ENCODE measurements around the gene ALKBH5.

ALKBH5 gene

GRCh38 chr17:18183334-18184142, at the start of gene ALKBH5:
Gene ALKBH5, plus strand, starts transcription at chr17:18183828. Its CDS starts 416 bp downstream, at chr17:18184244.
- Histone ChIP-seq H3K36me3 (ENCODE audit: control insufficient read depth in 2 of 2, insufficient read depth in 1 of 2, low read length in 2 of 2) (peaks cover 11 to 38% of the 10 kb centered on the region in 2 experiments; a peak in 2 of 3 replicates), H3K27ac (ENCODE audit: extremely low read depth, low read depth, low read length) (peak within 1 kb of the TSS; percentile 94), H3K4me3 (ENCODE audit: low read depth, low read length) (peak within 1 kb of the TSS; percentile 59), H3K4me1 (ENCODE audit: control insufficient read depth, insufficient read depth, low read length) (peaks cover 31% of the 10 kb centered on the region), H3K9me3 (ENCODE audit: control insufficient read depth, insufficient read depth, low read depth, low read length) (no peaks in the 10 kb centered on the region)
- ChIA-PET CTCF (interaction anchor here (0.7 to 3.4 kb wide), 7 partner anchors 12 to 70 kb away, joined by 3 to 20 read pairs (median 3); no protein-coding TSS in a partner anchor), POLR2A (interaction anchor here (0.6 to 3.3 kb wide), 21 partner anchors 9 to 211 kb away, joined by 3 to 24 read pairs (median 5); partner anchors contain the start of genes DRC3 and TOM1L2)
- TF ChIP-seq ZNF362 (tag by site-specific recombination; IDR thresholded peaks at IDR 0.05) (no peak), HOXC10 (CRISPR knock-in tag; IDR thresholded peaks at IDR 0.05) (0 out of 2 replicates have a peak, but pooled peaks have one; percentile 51), PRDM10 (tag by site-specific recombination; IDR thresholded peaks at IDR 0.05) (peak; percentile 98), ZNF530 (tag by site-specific recombination; IDR thresholded peaks at IDR 0.05; ENCODE audit: low read depth) (no peak), ZNF174 (tag by site-specific recombination; IDR thresholded peaks at IDR 0.05) (no peak), PATZ1 (tag by site-specific recombination; IDR thresholded peaks at IDR 0.05) (peak; percentile 66; the same call in 1 of the 2 replicates), ZNF302 (tag by site-specific recombination; IDR thresholded peaks at IDR 0.05; ENCODE audit: low read depth) (no peak), ZEB2 (tag by site-specific recombination; IDR thresholded peaks at IDR 0.05) (peak; percentile 68), ZNF571 (tag by site-specific recombination; IDR thresholded peaks at IDR 0.05) (no peak), ZNF521 (tag by site-specific recombination; IDR thresholded peaks at IDR 0.05) (no peak), ZFP3 (tag by site-specific recombination; IDR thresholded peaks at IDR 0.05; ENCODE audit: low read depth) (no peak), ZNF335 (tag by site-specific recombination; conservative IDR thresholded peaks at IDR 0.05) (peak; percentile 92), ZNF837 (tag by site-specific recombination; IDR thresholded peaks at IDR 0.05) (no peak), ZNF394 (tag by site-specific recombination; IDR thresholded peaks at IDR 0.05; ENCODE audit: borderline replicate concordance) (0 out of 2 replicates have a peak, but pooled peaks have one; percentile 26), ZNF223 (tag by site-specific recombination; IDR thresholded peaks at IDR 0.05) (no peak), ZBTB7A (tag by site-specific recombination; IDR thresholded peaks at IDR 0.05; ENCODE audit: low read depth) (peak; percentile 93), YY2 (tag by site-specific recombination; IDR thresholded peaks at IDR 0.05) (peak; percentile 65), ZNF670 (tag by site-specific recombination; IDR thresholded peaks at IDR 0.05; ENCODE audit: low read depth) (no peak), ZNF18 (tag by site-specific recombination; IDR thresholded peaks at IDR 0.05) (no peak)
- TF ChIP-seq, protein P1, sequence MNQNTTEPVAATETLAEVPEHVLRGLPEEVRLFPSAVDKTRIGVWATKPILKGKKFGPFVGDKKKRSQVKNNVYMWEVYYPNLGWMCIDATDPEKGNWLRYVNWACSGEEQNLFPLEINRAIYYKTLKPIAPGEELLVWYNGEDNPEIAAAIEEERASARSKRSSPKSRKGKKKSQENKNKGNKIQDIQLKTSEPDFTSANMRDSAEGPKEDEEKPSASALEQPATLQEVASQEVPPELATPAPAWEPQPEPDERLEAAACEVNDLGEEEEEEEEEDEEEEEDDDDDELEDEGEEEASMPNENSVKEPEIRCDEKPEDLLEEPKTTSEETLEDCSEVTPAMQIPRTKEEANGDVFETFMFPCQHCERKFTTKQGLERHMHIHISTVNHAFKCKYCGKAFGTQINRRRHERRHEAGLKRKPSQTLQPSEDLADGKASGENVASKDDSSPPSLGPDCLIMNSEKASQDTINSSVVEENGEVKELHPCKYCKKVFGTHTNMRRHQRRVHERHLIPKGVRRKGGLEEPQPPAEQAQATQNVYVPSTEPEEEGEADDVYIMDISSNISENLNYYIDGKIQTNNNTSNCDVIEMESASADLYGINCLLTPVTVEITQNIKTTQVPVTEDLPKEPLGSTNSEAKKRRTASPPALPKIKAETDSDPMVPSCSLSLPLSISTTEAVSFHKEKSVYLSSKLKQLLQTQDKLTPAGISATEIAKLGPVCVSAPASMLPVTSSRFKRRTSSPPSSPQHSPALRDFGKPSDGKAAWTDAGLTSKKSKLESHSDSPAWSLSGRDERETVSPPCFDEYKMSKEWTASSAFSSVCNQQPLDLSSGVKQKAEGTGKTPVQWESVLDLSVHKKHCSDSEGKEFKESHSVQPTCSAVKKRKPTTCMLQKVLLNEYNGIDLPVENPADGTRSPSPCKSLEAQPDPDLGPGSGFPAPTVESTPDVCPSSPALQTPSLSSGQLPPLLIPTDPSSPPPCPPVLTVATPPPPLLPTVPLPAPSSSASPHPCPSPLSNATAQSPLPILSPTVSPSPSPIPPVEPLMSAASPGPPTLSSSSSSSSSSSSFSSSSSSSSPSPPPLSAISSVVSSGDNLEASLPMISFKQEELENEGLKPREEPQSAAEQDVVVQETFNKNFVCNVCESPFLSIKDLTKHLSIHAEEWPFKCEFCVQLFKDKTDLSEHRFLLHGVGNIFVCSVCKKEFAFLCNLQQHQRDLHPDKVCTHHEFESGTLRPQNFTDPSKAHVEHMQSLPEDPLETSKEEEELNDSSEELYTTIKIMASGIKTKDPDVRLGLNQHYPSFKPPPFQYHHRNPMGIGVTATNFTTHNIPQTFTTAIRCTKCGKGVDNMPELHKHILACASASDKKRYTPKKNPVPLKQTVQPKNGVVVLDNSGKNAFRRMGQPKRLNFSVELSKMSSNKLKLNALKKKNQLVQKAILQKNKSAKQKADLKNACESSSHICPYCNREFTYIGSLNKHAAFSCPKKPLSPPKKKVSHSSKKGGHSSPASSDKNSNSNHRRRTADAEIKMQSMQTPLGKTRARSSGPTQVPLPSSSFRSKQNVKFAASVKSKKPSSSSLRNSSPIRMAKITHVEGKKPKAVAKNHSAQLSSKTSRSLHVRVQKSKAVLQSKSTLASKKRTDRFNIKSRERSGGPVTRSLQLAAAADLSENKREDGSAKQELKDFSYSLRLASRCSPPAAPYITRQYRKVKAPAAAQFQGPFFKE (tag by site-specific recombination; IDR thresholded peaks at IDR 0.05; ENCODE audit: borderline replicate concordance) = no peak

Measured in HEK293 (cell line).